CD4-positive, alpha-beta T cell (primary cell): Measurements from ENCODE around the gene NT5DC1. TPM values are rescaled to one million over a fixed set of nuclear protein-coding genes. Genes with fewer than 3 reads are reported as not detected.

Experiments used
- ATAC-seq: fragments of 200-7000 bp; cut with Tn5 transposase; one replicate; pipeline ENCODE4 v1.10.0; 2022; ENCODE audit warnings: mild to moderate bottlenecking; ENCODE audit not compliant: poor library complexity
- CTCF ChIA-PET: fragments of 350-600 bp; sonication (Branson Sonifier 250); formaldehyde crosslinking; loops from one replicate; lab custom pipeline; 2021; ENCODE audit warnings: antibody characterized with exemption, inconsistent platforms; lab: Charles Lee
- POLR2A ChIA-PET: fragments of 350-600 bp; sonication (Branson Sonifier 250); formaldehyde crosslinking; loops from one replicate; lab custom pipeline; 2021; ENCODE audit warnings: antibody characterized with exemption, inconsistent platforms; lab: Charles Lee
- DNase-seq, 14 experiments: peaks; one replicate each; pipeline ENCODE4 v3.0.0-alpha.2; 2013 to 2020; ENCODE audit warnings: mixed read lengths in 2 of 14
- H3K27ac ChIP-seq, 2 donors: one replicate each; pipeline versions ENCODE4 v1.5.1 to v1.7.0; 2013; ENCODE audit warnings: low read length in 2 of 2, low read depth in 1 of 2, mild to moderate bottlenecking in 1 of 2
- H3K27me3 ChIP-seq, 2 experiments: 1 replicate in 1 of 2; 2 replicates in 1 of 2; pipeline versions ENCODE4 v1.6.1 to v1.7.0; 2013; ENCODE audit warnings: low read length in 2 of 2, control low read depth in 1 of 2, mild to moderate bottlenecking in 1 of 2, moderate library complexity in 1 of 2; ENCODE audit not compliant: insufficient read depth in 2 of 2, control insufficient read depth in 1 of 2
- H3K36me3 ChIP-seq: one replicate; pipeline ENCODE4 v1.6.1; 2013; ENCODE audit warnings: low read length, control low read depth; ENCODE audit not compliant: insufficient read depth
- H3K4me1 ChIP-seq: one replicate; pipeline ENCODE4 v1.6.1; 2013; ENCODE audit warnings: low read length, control low read depth; ENCODE audit not compliant: insufficient read depth
- H3K4me3 ChIP-seq: one replicate; pipeline ENCODE4 v1.5.1; 2013; ENCODE audit warnings: mild to moderate bottlenecking, low read length, moderate library complexity
- H3K9me3 ChIP-seq, 2 experiments: 1 replicate in 1 of 2; 2 replicates in 1 of 2; pipeline versions ENCODE4 v1.6.1 to v1.7.0; 2013; ENCODE audit warnings: low read length in 2 of 2, mild to moderate bottlenecking in 2 of 2, control low read depth in 1 of 2, moderate library complexity in 1 of 2; ENCODE audit not compliant: control insufficient read depth in 1 of 2, insufficient read depth in 1 of 2
- H3K27ac Mint-ChIP-seq: one replicate; pipeline ENCODE4 v1.8.0; 2020; ENCODE audit warnings: mixed read lengths
- H3K27me3 Mint-ChIP-seq: one replicate; pipeline ENCODE4 v1.8.0; 2021; ENCODE audit warnings: mixed read lengths
- H3K36me3 Mint-ChIP-seq: one replicate; pipeline ENCODE4 v1.8.0; 2021; ENCODE audit warnings: low read depth, mixed read lengths
- H3K4me1 Mint-ChIP-seq: one replicate; pipeline ENCODE4 v1.8.0; 2021; ENCODE audit warnings: low read depth, mixed read lengths
- H3K4me3 Mint-ChIP-seq: one replicate; pipeline ENCODE4 v1.8.0; 2020; ENCODE audit warnings: mild to moderate bottlenecking, mixed read lengths
- H3K9me3 Mint-ChIP-seq: one replicate; pipeline ENCODE4 v1.8.0; 2020; ENCODE audit warnings: mixed read lengths
- CTCF ChIP-seq: fragments of 200-600 bp; IDR thresholded peaks from one replicate; pipeline ENCODE4 v1.8.0; 2022; ENCODE audit warnings: antibody characterized with exemption, mild to moderate bottlenecking
- intact Hi-C, 2 experiments: fragments of 100-400 bp; cut with DNase I in 1 of 2; cut with micrococcal nuclease in 1 of 2; formaldehyde crosslinking; loops; one replicate each; pipeline versions ENCODE4 v1.15.1 to v1.9.0; 2023 to 2025; cut with DNase I, micrococcal nuclease
- total RNA-seq, 174 experiments: library from RNA in 2 of 174; stranded (reverse) in 2 of 174; gene quantifications; one replicate each; pipeline ENCODE4 v1.2.3 and lab custom pipeline; 2021 to 2026

Gene NT5DC1
- total RNA-seq, 2 experiments from 2014 or later: 24.2 to 27.2 TPM

GRCh38 chr6:116267836-116268588 is 167.4 kb downstream of the NT5DC1 start:
- peaks cover 38% of the 10 kb centered on the region for H3K36me3 Mint-ChIP-seq
- no peak for TF ChIP-seq CTCF
- no peaks in the 10 kb centered on the region for H3K27me3 Mint-ChIP-seq
- H3K9me3 ChIP-seq: peaks cover 0 to 4% of the 10 kb centered on the region in 2 experiments
- ATAC-seq (no peak), DNase-seq (no peak)
- POLR2A ChIA-PET: interaction anchor here (1.4 to 5.4 kb wide), 3 partner anchors 11 to 303 kb away, joined by 5 to 92 read pairs (median 7); partner anchors contain the start of genes RWDD1, TSPYL1 and TSPYL4
- peaks cover 31% of the 10 kb centered on the region for H3K4me1 Mint-ChIP-seq
- H3K9me3 Mint-ChIP-seq: no peaks in the 10 kb centered on the region
- H3K27me3 ChIP-seq: no peaks in the 10 kb centered on the region
- H3K27ac Mint-ChIP-seq: peak overlapping the region; percentile 4
- H3K4me3 Mint-ChIP-seq: no peak overlapping the region
- H3K4me1 ChIP-seq: peaks cover 5% of the 10 kb centered on the region
- H3K36me3 ChIP-seq: peaks cover 30% of the 10 kb centered on the region
- intact Hi-C loops: loop anchor here (1.0 to 5.0 kb wide), 4 partner anchors 13 to 377 kb away; partner anchors contain the start of gene TSPYL4 (in 1 of the 2)
- no peak overlapping the region for H3K27ac ChIP-seq
- H3K4me3 ChIP-seq: no peak overlapping the region
- CTCF ChIA-PET: interaction anchor here (1.0 to 3.3 kb wide), 21 partner anchors 9 to 355 kb away, joined by 3 to 42 read pairs (median 5); partner anchors contain the start of genes RWDD1, TSPYL1 and TSPYL4

GRCh38 chr6:116268589-116269293 is 168.1 kb downstream of the NT5DC1 start:
- ChIA-PET POLR2A (interaction anchor here (1.4 to 5.4 kb wide), 3 partner anchors 10 to 302 kb away, joined by 5 to 92 read pairs (median 7); partner anchors contain the start of genes RWDD1, TSPYL1 and TSPYL4), CTCF (interaction anchor here (0.6 to 3.3 kb wide), 24 partner anchors 9 to 355 kb away, joined by 3 to 42 read pairs (median 5); partner anchors contain the start of genes RWDD1, TSPYL1 and TSPYL4)
- H3K27ac ChIP-seq: peak overlapping the region in 1 of 2 donors; percentile 10
- Mint-ChIP-seq H3K27ac (peak overlapping the region; percentile 4), H3K9me3 (no peaks in the 10 kb centered on the region), H3K36me3 (peaks cover 39% of the 10 kb centered on the region), H3K27me3 (no peaks in the 10 kb centered on the region), H3K4me3 (no peak overlapping the region), H3K4me1 (peaks cover 38% of the 10 kb centered on the region)
- intact Hi-C loops: loop anchor here (1.0 to 5.0 kb wide), 4 partner anchors 14 to 376 kb away; partner anchors contain the start of gene TSPYL4 (in 1 of the 2)
- peak; percentile 94 for TF ChIP-seq CTCF
- no peaks in the 10 kb centered on the region for H3K27me3 ChIP-seq
- H3K4me1 ChIP-seq: peaks cover 9% of the 10 kb centered on the region
- peaks cover 37% of the 10 kb centered on the region for H3K36me3 ChIP-seq
- DNase-seq: peak in 3 of 14 experiments; percentile 67 to 81 (median 76)
- ATAC-seq: peak; percentile 95
- no peak overlapping the region for H3K4me3 ChIP-seq
- peaks cover 0 to 2% of the 10 kb centered on the region in 2 experiments for H3K9me3 ChIP-seq

GRCh38 chr6:116271149-116271708 is 170.6 kb downstream of the NT5DC1 start:
- Histone ChIP-seq H3K4me1 (peaks cover 21% of the 10 kb centered on the region), H3K27ac (no peak overlapping the region), H3K27me3 (no peaks in the 10 kb centered on the region), H3K9me3 (no peaks in the 10 kb centered on the region), H3K36me3 (peaks cover 51% of the 10 kb centered on the region), H3K4me3 (no peak overlapping the region)
- TF ChIP-seq CTCF: no peak
- Mint-ChIP-seq H3K36me3 (peaks cover 58% of the 10 kb centered on the region), H3K4me3 (no peak overlapping the region), H3K9me3 (no peaks in the 10 kb centered on the region), H3K27me3 (no peaks in the 10 kb centered on the region), H3K27ac (no peak overlapping the region), H3K4me1 (peaks cover 56% of the 10 kb centered on the region)
- intact Hi-C loops: loop anchor here in 1 of 2 experiments (5.0 kb wide), 1 partner anchor 54 kb away; no protein-coding TSS in a partner anchor
- ATAC-seq (no peak), DNase-seq (no peak)
- ChIA-PET POLR2A (interaction anchor here (1.2 to 5.4 kb wide), 3 partner anchors 8 to 300 kb away, joined by 3 to 92 read pairs (median 12); partner anchors contain the start of genes RWDD1, TSPYL1 and TSPYL4), CTCF (interaction anchor here (1.6 to 2.9 kb wide), 2 partner anchors 17 kb away, joined by 3 to 9 read pairs; partner anchors contain the start of gene TSPYL4)
